Kidney epithelial cell (primary cell): ENCODE results near the gene ELSPBP1. TPM values are rescaled to one million over a fixed set of nuclear protein-coding genes. Genes with fewer than 3 reads are reported as not detected.
"Not testable (repeated sequence)": the region's sequence is repeated elsewhere in the genome, so short reads cannot be mapped to it uniquely, and the experiment has no call there.

Experiments
- DNase-seq: peaks from one replicate; pipeline ENCODE4 v3.0.0-alpha.2; 2010; ENCODE audit warnings: low read depth
- H3K27me3 ChIP-seq: 2 replicates; pipeline ENCODE4 v1.6.0; 2011; ENCODE audit warnings: low read length; ENCODE audit not compliant: control insufficient read depth, insufficient read depth
- H3K36me3 ChIP-seq: 2 replicates; pipeline ENCODE4 v1.5.1; 2011; ENCODE audit warnings: low read length; ENCODE audit not compliant: control insufficient read depth, insufficient read depth
- H3K4me3 ChIP-seq: 2 replicates; pipeline ENCODE4 v1.5.1; 2011; ENCODE audit warnings: low read depth, mild to moderate bottlenecking, control low read depth, low read length
- total RNA-seq: library from RNA; depleted of rRNA; stranded (reverse); fragments of >200 nt; gene quantifications from 2 replicates; pipeline ENCODE4 v1.2.3, GENCODE V29; 2015
- TF ChIP-seq, protein P1 (sequence below): IDR thresholded peaks from 2 replicates; pipeline ENCODE4 v1.5.1; 2011; ENCODE audit warnings: mild to moderate bottlenecking, moderate library complexity, low read length, control low read depth, inconsistent platforms; ENCODE audit not compliant: insufficient read depth, poor library complexity, severe bottlenecking

Gene ELSPBP1
- total RNA-seq, 1 donor from 2014 or later: not detected

DNA sequence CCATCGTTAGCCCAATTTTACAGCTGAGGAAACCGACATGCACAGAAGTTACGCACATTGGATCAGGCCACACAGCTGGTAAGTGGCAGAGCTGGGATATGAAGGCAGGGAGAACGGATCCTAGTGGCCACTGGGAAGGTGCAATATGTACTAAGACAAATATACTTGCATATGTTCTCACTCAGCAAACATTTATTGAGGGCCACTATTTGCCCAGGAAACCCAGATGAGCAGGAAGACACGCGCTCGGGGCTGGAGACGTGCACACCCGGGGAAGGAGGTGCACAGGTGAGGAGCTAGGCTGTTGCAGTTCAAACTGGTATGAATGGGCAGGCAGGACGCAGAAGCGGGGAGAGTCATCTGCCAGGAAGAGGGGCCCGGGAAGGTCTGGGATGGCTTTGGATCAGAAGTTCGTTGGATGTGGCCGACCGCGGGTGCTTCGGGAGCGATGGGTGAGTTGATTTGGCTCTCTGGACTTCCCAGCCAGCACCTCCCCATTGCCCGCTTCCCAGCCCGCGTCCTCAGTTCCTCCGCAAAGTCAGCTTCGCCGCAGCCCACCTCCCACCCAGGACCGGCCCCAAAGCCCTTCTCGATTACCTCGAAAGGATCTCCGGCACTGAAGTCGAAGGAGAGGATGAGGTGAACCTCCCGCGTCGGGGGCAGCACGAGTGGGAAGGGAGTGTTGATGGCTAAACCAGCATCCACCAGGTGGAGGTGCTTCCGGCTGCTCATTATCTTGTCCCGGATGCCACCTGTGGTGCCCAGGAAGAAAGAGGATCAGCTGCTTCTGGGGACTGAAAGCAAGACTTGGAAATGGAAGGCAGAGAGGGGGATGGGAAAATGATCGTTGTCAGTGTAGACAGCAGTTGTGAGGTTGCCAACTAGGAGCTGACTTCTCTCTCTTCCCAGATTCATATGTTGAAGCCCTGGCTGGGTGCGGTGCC is 67.2 kb downstream of the ELSPBP1 start:
- no peak for DNase-seq
- no peaks in the 10 kb centered on the region for H3K36me3 ChIP-seq
- TF ChIP-seq, protein P1, sequence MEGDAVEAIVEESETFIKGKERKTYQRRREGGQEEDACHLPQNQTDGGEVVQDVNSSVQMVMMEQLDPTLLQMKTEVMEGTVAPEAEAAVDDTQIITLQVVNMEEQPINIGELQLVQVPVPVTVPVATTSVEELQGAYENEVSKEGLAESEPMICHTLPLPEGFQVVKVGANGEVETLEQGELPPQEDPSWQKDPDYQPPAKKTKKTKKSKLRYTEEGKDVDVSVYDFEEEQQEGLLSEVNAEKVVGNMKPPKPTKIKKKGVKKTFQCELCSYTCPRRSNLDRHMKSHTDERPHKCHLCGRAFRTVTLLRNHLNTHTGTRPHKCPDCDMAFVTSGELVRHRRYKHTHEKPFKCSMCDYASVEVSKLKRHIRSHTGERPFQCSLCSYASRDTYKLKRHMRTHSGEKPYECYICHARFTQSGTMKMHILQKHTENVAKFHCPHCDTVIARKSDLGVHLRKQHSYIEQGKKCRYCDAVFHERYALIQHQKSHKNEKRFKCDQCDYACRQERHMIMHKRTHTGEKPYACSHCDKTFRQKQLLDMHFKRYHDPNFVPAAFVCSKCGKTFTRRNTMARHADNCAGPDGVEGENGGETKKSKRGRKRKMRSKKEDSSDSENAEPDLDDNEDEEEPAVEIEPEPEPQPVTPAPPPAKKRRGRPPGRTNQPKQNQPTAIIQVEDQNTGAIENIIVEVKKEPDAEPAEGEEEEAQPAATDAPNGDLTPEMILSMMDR: no peak
- no peaks in the 10 kb centered on the region for H3K27me3 ChIP-seq
- no peak overlapping the region for H3K4me3 ChIP-seq

DNA sequence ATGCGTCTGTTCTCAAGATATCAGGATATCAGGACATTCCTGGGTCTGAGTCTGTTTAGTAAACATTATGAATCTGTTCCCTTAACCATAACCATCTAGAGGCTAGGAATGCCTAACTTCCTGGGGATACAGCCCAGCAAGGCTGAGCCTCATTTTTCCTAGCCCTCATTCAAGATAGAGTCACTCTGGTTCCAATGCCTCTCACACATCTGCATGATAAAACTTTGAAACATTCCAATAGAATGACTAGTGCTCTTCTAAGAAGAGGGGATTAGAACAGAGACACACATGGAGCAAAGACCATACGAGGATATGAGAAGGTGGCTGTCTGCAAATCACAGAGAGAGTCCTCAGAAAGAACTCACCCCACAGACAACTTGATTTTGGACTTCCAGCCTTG is 70.1 kb downstream of the ELSPBP1 start:
- TF ChIP-seq, protein P1: no peak
- DNase-seq: no peak
- Histone ChIP-seq H3K4me3 (no peak overlapping the region), H3K27me3 (no peaks in the 10 kb centered on the region), H3K36me3 (no peaks in the 10 kb centered on the region)

DNA sequence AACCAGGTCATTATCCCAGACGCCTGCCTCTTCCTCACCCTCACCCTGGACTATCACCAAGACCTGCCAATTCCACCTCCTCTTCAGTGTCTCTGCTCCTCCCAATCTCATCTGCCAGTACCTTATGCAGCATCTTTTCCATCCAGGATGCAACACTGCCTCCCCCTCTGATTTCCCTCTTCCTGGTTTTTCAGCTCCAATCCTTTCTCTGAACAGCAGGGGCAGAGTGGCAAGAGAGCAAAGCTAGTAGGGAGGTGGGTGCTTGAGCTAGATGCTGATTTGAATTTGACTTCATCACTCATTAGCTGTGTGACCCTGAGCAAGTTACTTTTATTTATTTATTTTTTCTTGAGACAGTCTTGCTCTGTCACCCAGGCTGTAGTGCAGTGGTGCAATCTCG is 75.0 kb downstream of the ELSPBP1 start:
- no peaks in the 10 kb centered on the region for H3K36me3 ChIP-seq
- H3K27me3 ChIP-seq: no peaks in the 10 kb centered on the region
- TF ChIP-seq, protein P1: no peak
- no peak for DNase-seq
- no peak overlapping the region for H3K4me3 ChIP-seq

DNA sequence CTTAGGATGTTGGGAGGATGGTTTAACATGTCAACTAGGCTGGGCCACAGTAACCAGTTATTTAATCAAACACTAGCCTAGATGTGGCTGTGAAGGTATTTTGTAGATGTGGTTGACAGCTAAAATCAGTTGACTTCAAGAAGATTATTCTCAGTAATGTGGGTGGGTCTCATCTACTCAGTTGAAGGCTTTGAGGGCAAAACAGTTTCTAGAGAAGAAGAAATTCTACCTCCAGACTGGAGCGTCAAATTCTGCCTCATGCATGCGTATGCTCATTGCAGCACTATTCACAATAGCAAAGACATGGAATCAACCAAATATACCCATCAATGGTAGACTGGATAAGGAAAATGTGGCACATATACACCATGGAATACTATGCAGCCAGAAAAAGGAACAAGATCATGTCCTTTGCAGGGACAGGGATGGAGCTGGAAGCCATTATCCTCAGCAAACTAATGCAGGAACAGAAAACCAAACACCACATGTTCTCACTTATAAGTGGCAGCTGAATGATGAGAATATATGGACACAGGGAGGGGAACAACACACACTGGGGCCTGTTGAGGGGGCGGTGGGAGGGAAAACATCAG is 75.8 kb downstream of the ELSPBP1 start:
- not testable (repeated sequence) for H3K27me3 ChIP-seq, H3K4me3 ChIP-seq, H3K36me3 ChIP-seq, DNase-seq

Other genes starting within 250 kb of the ELSPBP1 start
- gene NOP53, start 249.1 kb upstream of the ELSPBP1 start, total RNA-seq: 358 and 380 TPM in 2 replicates
- 166 and 233 TPM in 2 replicates for gene SELENOW, start 215.9 kb upstream of the ELSPBP1 start, total RNA-seq
- gene TPRX1, start 190.1 kb upstream of the ELSPBP1 start, total RNA-seq: not detected in 2 replicates
- gene CRX, start 172.7 kb upstream of the ELSPBP1 start, total RNA-seq: not detected in 2 replicates
- gene TPRX2, start 135.4 kb upstream of the ELSPBP1 start, total RNA-seq: not detected in 2 replicates
- gene SULT2A1, start 108.3 kb upstream of the ELSPBP1 start, total RNA-seq: not detected in 2 replicates
- not detected in 2 replicates for gene BSPH1, start 2.5 kb upstream of the ELSPBP1 start, total RNA-seq
- not detected in 2 replicates for gene CABP5, start 49.4 kb downstream of the ELSPBP1 start, total RNA-seq
- 15.8 and 21.3 TPM in 2 replicates for gene PLA2G4C, start 116.2 kb downstream of the ELSPBP1 start, total RNA-seq
- 15.0 and 17.6 TPM in 2 replicates for gene LIG1, start 175.7 kb downstream of the ELSPBP1 start, total RNA-seq
- 1.6 and 1.8 TPM in 2 replicates for gene ZSWIM9, start 176.0 kb downstream of the ELSPBP1 start, total RNA-seq